PC-9 (cell line): ENCODE results near the gene MACROD2.

Experiments used
- EZH2 ChIP-seq: fragments of 200-600 bp; sonication (generic); IDR thresholded peaks from 2 replicates; pipeline ENCODE4 v1.8.0; 2017; ENCODE audit warnings: antibody characterized with exemption, low read depth
- TF ChIP-seq, protein P1 (sequence below): fragments of 200-600 bp; sonication (generic); conservative IDR thresholded peaks from 2 replicates; pipeline ENCODE4 v1.6.1; 2017; ENCODE audit warnings: mixed run types, antibody characterized with exemption, mild to moderate bottlenecking, moderate library complexity

DNA sequence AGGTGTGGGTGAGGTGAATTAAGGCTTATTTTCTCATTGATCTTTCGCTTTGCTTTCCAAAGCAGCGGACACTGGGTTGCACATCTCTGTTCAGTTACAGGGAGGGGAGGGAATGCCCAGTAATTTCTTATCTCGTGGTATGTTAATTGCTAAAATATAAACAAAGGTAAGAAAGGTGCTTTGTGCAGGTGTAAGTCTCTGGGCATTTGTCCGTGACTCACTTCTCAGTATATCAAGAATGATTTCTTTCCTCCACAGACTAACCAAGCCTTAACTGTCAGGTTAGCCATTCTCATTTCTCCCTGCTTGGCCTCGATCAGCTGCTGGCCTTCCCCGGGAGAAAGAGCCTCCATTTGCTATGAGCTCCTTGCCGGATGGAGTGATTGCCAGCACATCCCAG, 1715.9 kb downstream of the MACROD2 start:
- TF ChIP-seq, protein P1, sequence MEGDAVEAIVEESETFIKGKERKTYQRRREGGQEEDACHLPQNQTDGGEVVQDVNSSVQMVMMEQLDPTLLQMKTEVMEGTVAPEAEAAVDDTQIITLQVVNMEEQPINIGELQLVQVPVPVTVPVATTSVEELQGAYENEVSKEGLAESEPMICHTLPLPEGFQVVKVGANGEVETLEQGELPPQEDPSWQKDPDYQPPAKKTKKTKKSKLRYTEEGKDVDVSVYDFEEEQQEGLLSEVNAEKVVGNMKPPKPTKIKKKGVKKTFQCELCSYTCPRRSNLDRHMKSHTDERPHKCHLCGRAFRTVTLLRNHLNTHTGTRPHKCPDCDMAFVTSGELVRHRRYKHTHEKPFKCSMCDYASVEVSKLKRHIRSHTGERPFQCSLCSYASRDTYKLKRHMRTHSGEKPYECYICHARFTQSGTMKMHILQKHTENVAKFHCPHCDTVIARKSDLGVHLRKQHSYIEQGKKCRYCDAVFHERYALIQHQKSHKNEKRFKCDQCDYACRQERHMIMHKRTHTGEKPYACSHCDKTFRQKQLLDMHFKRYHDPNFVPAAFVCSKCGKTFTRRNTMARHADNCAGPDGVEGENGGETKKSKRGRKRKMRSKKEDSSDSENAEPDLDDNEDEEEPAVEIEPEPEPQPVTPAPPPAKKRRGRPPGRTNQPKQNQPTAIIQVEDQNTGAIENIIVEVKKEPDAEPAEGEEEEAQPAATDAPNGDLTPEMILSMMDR: no peak
- TF ChIP-seq EZH2: no peak
